CD8-positive, alpha-beta memory T cell (primary cell): ENCODE results near the gene FHIT. TPM values are rescaled to one million over a fixed set of nuclear protein-coding genes. Genes with fewer than 3 reads are reported as not detected.

Experiments
- CTCF ChIA-PET: fragments of 350-600 bp; sonication (Branson Sonifier 250); formaldehyde crosslinking; loops from one replicate; lab custom pipeline; 2021; ENCODE audit warnings: antibody characterized with exemption; lab: Charles Lee
- POLR2A ChIA-PET: fragments of 350-600 bp; sonication (Branson Sonifier 250); formaldehyde crosslinking; loops from one replicate; lab custom pipeline; 2021; ENCODE audit warnings: antibody characterized with exemption; lab: Charles Lee
- DNase-seq, 5 donors: peaks; one replicate each; pipeline versions ENCODE4 v3.0.0 to v3.0.0-alpha.2; 2020 to 2022; ENCODE audit warnings: mixed read lengths in 1 of 5
- H3K27ac ChIP-seq: one replicate; pipeline ENCODE4 v1.7.0; 2013; ENCODE audit warnings: low read depth, mild to moderate bottlenecking, low read length, moderate library complexity
- H3K27me3 ChIP-seq: 2 replicates; pipeline ENCODE4 v1.7.0; 2013; ENCODE audit warnings: low read length, mild to moderate bottlenecking; ENCODE audit not compliant: insufficient read depth, poor library complexity, severe bottlenecking
- H3K36me3 ChIP-seq: 2 replicates; pipeline ENCODE4 v1.7.0; 2013; ENCODE audit warnings: mild to moderate bottlenecking, low read length, moderate library complexity; ENCODE audit not compliant: insufficient read depth
- H3K4me1 ChIP-seq: 2 replicates; pipeline ENCODE4 v1.7.0; 2013; ENCODE audit warnings: mild to moderate bottlenecking, low read length, moderate library complexity; ENCODE audit not compliant: insufficient read depth
- H3K4me3 ChIP-seq: 2 replicates; pipeline ENCODE4 v1.7.0; 2013; ENCODE audit warnings: mild to moderate bottlenecking, low read length
- H3K9me3 ChIP-seq: 2 replicates; pipeline ENCODE4 v1.7.0; 2013; ENCODE audit warnings: mild to moderate bottlenecking, low read length
- H3K27ac Mint-ChIP-seq, 8 donors: one replicate each; pipeline ENCODE4 v1.8.0; 2020 to 2021; ENCODE audit warnings: mixed read lengths in 8 of 8, mild to moderate bottlenecking in 6 of 8, inconsistent platforms in 3 of 8, moderate library complexity in 3 of 8
- H3K27me3 Mint-ChIP-seq, 2 donors: one replicate each; pipeline ENCODE4 v1.8.0; 2020 to 2021; ENCODE audit warnings: mixed read lengths in 2 of 2, mild to moderate bottlenecking in 1 of 2, moderate library complexity in 1 of 2
- H3K36me3 Mint-ChIP-seq, 3 donors: one replicate each; pipeline ENCODE4 v1.8.0; 2020 to 2021; ENCODE audit warnings: mixed read lengths in 3 of 3, inconsistent platforms in 1 of 3, mild to moderate bottlenecking in 1 of 3
- H3K4me1 Mint-ChIP-seq, 3 donors: one replicate each; pipeline ENCODE4 v1.8.0; 2020 to 2021; ENCODE audit warnings: mixed read lengths in 3 of 3, inconsistent platforms in 1 of 3, mild to moderate bottlenecking in 1 of 3
- H3K4me3 Mint-ChIP-seq, 7 donors: one replicate each; pipeline ENCODE4 v1.8.0; 2020 to 2021; ENCODE audit warnings: mixed read lengths in 7 of 7, mild to moderate bottlenecking in 6 of 7, moderate library complexity in 4 of 7, inconsistent platforms in 2 of 7
- H3K9me3 Mint-ChIP-seq, 5 donors: one replicate each; pipeline ENCODE4 v1.8.0; 2020 to 2022; ENCODE audit warnings: mixed read lengths in 5 of 5, mild to moderate bottlenecking in 3 of 5, moderate library complexity in 2 of 5, inconsistent platforms in 1 of 5
- polyA plus RNA-seq: library from polyadenylated mRNA; unstranded; fragments of 300-500 nt; fragmentation: Illumina TruSeq; gene quantifications from one replicate; pipeline ENCODE4 v1.2.3, GENCODE V29; 2021
- total RNA-seq, 2 experiments: library from RNA; stranded (reverse); gene quantifications; one replicate each; pipeline ENCODE4 v1.2.3, GENCODE V29; 2021

FHIT gene
- total and polyA plus RNA-seq, 3 experiments from 2014 or later = 4.1 to 7.4 (median 4.2) TPM

- H3K36me3 ChIP-seq = no peaks in the 10 kb centered on the region
- no peaks in the 10 kb centered on the region for H3K4me1 ChIP-seq
- H3K9me3 ChIP-seq = peaks cover 3% of the 10 kb centered on the region
- peaks cover 10 to 54% (median 30%) of the 10 kb centered on the region in 5 donors for H3K9me3 Mint-ChIP-seq
- no peaks in the 10 kb centered on the region for H3K27me3 ChIP-seq
- POLR2A ChIA-PET = no interaction called here
- no peak overlapping the region for H3K4me3 ChIP-seq
- CTCF ChIA-PET = no interaction called here
- DNase-seq = no peak
- H3K36me3 Mint-ChIP-seq = peaks cover 0 to 20% (median 0%) of the 10 kb centered on the region in 3 donors
- no peak overlapping the region for H3K4me3 Mint-ChIP-seq
- no peak overlapping the region for H3K27ac ChIP-seq
- no peaks in the 10 kb centered on the region for H3K4me1 Mint-ChIP-seq
- H3K27me3 Mint-ChIP-seq = no peaks in the 10 kb centered on the region
- H3K27ac Mint-ChIP-seq = no peak overlapping the region
Measured at GRCh38 chr3:60953351-60953750, 297.9 kb downstream of the FHIT start.

DNA sequence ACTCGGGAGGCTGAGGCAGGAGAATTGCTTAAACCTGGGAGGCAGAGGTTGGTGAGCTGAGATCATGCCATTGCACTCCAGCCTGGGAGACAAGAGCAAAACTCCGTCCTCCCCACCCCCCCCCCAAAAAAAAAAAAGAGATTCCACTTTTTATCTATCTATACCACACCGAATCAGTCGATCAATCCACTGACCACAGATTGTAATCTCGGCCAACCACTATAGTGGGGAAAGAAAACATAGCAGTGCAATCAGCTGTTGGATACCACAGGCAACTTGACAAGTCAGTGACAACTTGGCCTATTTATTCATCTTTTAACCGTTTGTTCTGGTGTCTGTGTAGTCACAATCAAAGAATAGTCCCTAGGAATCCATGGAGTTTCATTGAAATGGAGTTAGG is 299.2 kb downstream of the FHIT start:
- H3K4me3 ChIP-seq = no peak overlapping the region
- no peak overlapping the region for H3K27ac ChIP-seq
- no peak overlapping the region for H3K27ac Mint-ChIP-seq
- no peak for DNase-seq
- peaks cover 3% of the 10 kb centered on the region for H3K9me3 ChIP-seq
- ChIA-PET POLR2A (no interaction called here), CTCF (no interaction called here)
- H3K27me3 ChIP-seq = no peaks in the 10 kb centered on the region
- H3K9me3 Mint-ChIP-seq = peaks cover 6 to 46% (median 20%) of the 10 kb centered on the region in 5 donors
- H3K36me3 ChIP-seq = no peaks in the 10 kb centered on the region
- peaks cover 0 to 17% (median 0%) of the 10 kb centered on the region in 3 donors for H3K36me3 Mint-ChIP-seq
- H3K4me3 Mint-ChIP-seq = no peak overlapping the region
- no peaks in the 10 kb centered on the region for H3K27me3 Mint-ChIP-seq
- H3K4me1 ChIP-seq = no peaks in the 10 kb centered on the region
- no peaks in the 10 kb centered on the region for H3K4me1 Mint-ChIP-seq

GRCh38 chr3:60949146-60949545 is 302.1 kb downstream of the FHIT start:
- no peaks in the 10 kb centered on the region for H3K36me3 ChIP-seq
- Mint-ChIP-seq H3K4me3 (no peak overlapping the region), H3K36me3 (peaks cover 0 to 8% (median 0%) of the 10 kb centered on the region in 3 donors), H3K27me3 (no peaks in the 10 kb centered on the region), H3K9me3 (peaks cover under 1 to 20% (median 8%) of the 10 kb centered on the region in 5 donors), H3K4me1 (no peaks in the 10 kb centered on the region), H3K27ac (no peak overlapping the region)
- H3K4me3 ChIP-seq = no peak overlapping the region
- no peak for DNase-seq
- POLR2A ChIA-PET = no interaction called here
- CTCF ChIA-PET = no interaction called here
- no peaks in the 10 kb centered on the region for H3K9me3 ChIP-seq
- no peaks in the 10 kb centered on the region for H3K4me1 ChIP-seq
- no peak overlapping the region for H3K27ac ChIP-seq
- H3K27me3 ChIP-seq = no peaks in the 10 kb centered on the region

DNA sequence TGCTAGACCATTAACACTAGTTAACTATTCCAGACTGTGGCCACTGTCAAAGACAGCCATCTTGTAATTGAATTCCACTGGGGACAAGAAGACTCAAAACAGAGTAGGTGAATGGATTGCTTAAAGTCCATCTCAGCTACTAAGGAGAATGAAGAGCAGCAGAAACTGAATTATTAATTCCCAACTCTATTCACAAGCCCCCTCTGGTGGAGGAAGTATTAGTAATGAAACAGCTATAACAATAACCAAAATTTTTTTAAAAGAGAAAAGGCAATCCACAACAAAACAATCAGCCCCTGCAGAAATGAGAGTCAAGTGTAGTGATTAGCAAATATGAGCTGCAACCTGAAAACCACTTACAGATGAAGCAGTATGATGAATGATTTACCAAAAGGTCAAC is 302.8 kb downstream of the FHIT start:
- Histone ChIP-seq H3K36me3 (no peaks in the 10 kb centered on the region), H3K4me1 (no peaks in the 10 kb centered on the region), H3K27me3 (no peaks in the 10 kb centered on the region), H3K9me3 (no peaks in the 10 kb centered on the region), H3K4me3 (no peak overlapping the region), H3K27ac (no peak overlapping the region)
- Mint-ChIP-seq H3K4me1 (no peaks in the 10 kb centered on the region), H3K4me3 (no peak overlapping the region), H3K36me3 (peaks cover 0 to 8% (median 0%) of the 10 kb centered on the region in 3 donors), H3K27ac (no peak overlapping the region), H3K9me3 (peaks cover 0 to 13% (median 5%) of the 10 kb centered on the region in 5 donors), H3K27me3 (no peaks in the 10 kb centered on the region)
- DNase-seq = no peak
- ChIA-PET CTCF (no interaction called here), POLR2A (no interaction called here)

GRCh38 chr3:60935709-60936108 is 315.5 kb downstream of the FHIT start:
- H3K27me3 ChIP-seq = no peaks in the 10 kb centered on the region
- Mint-ChIP-seq H3K27me3 (no peaks in the 10 kb centered on the region), H3K9me3 (peaks cover 0 to 9% (median 8%) of the 10 kb centered on the region in 5 donors), H3K27ac (no peak overlapping the region), H3K4me1 (no peaks in the 10 kb centered on the region), H3K4me3 (no peak overlapping the region), H3K36me3 (no peaks in the 10 kb centered on the region)
- H3K36me3 ChIP-seq = no peaks in the 10 kb centered on the region
- ChIA-PET CTCF (no interaction called here), POLR2A (no interaction called here)
- H3K9me3 ChIP-seq = no peaks in the 10 kb centered on the region
- DNase-seq = no peak
- H3K27ac ChIP-seq = no peak overlapping the region
- H3K4me3 ChIP-seq = no peak overlapping the region
- no peaks in the 10 kb centered on the region for H3K4me1 ChIP-seq

- no peak overlapping the region for H3K4me3 ChIP-seq
- no peaks in the 10 kb centered on the region for H3K36me3 Mint-ChIP-seq
- H3K4me3 Mint-ChIP-seq = no peak overlapping the region
- H3K27me3 ChIP-seq = no peaks in the 10 kb centered on the region
- no peak for DNase-seq
- no peaks in the 10 kb centered on the region for H3K27me3 Mint-ChIP-seq
- no peak overlapping the region for H3K27ac ChIP-seq
- peaks cover 0 to 15% (median 8%) of the 10 kb centered on the region in 5 donors for H3K9me3 Mint-ChIP-seq
- no peaks in the 10 kb centered on the region for H3K4me1 ChIP-seq
- no peak overlapping the region for H3K27ac Mint-ChIP-seq
- H3K9me3 ChIP-seq = no peaks in the 10 kb centered on the region
- no peaks in the 10 kb centered on the region for H3K36me3 ChIP-seq
- CTCF ChIA-PET = no interaction called here
- POLR2A ChIA-PET = no interaction called here
- no peaks in the 10 kb centered on the region for H3K4me1 Mint-ChIP-seq
Measured at GRCh38 chr3:60933824-60934223, 317.4 kb downstream of the FHIT start.

- H3K27ac ChIP-seq = no peak overlapping the region
- Mint-ChIP-seq H3K27me3 (no peaks in the 10 kb centered on the region), H3K9me3 (peaks cover 2 to 19% (median 8%) of the 10 kb centered on the region in 5 donors), H3K4me1 (no peaks in the 10 kb centered on the region), H3K4me3 (no peak overlapping the region), H3K27ac (no peak overlapping the region), H3K36me3 (no peaks in the 10 kb centered on the region)
- POLR2A ChIA-PET = no interaction called here
- CTCF ChIA-PET = no interaction called here
- no peaks in the 10 kb centered on the region for H3K27me3 ChIP-seq
- H3K4me3 ChIP-seq = no peak overlapping the region
- H3K9me3 ChIP-seq = no peaks in the 10 kb centered on the region
- H3K4me1 ChIP-seq = no peaks in the 10 kb centered on the region
- no peak for DNase-seq
- no peaks in the 10 kb centered on the region for H3K36me3 ChIP-seq
Measured at GRCh38 chr3:60932643-60933042, 318.6 kb downstream of the FHIT start.

- H3K36me3 ChIP-seq = no peaks in the 10 kb centered on the region
- no peak overlapping the region for H3K27ac ChIP-seq
- ChIA-PET POLR2A (no interaction called here), CTCF (no interaction called here)
- H3K4me1 Mint-ChIP-seq = no peaks in the 10 kb centered on the region
- no peak overlapping the region for H3K4me3 Mint-ChIP-seq
- H3K9me3 Mint-ChIP-seq = peaks cover 4 to 19% (median 6%) of the 10 kb centered on the region in 5 donors
- H3K4me3 ChIP-seq = no peak overlapping the region
- H3K4me1 ChIP-seq = no peaks in the 10 kb centered on the region
- no peak overlapping the region for H3K27ac Mint-ChIP-seq
- H3K27me3 Mint-ChIP-seq = no peaks in the 10 kb centered on the region
- no peaks in the 10 kb centered on the region for H3K27me3 ChIP-seq
- H3K9me3 ChIP-seq = no peaks in the 10 kb centered on the region
- DNase-seq = no peak
- H3K36me3 Mint-ChIP-seq = no peaks in the 10 kb centered on the region
Measured at GRCh38 chr3:60932170-60932569, 319.1 kb downstream of the FHIT start.

DNA sequence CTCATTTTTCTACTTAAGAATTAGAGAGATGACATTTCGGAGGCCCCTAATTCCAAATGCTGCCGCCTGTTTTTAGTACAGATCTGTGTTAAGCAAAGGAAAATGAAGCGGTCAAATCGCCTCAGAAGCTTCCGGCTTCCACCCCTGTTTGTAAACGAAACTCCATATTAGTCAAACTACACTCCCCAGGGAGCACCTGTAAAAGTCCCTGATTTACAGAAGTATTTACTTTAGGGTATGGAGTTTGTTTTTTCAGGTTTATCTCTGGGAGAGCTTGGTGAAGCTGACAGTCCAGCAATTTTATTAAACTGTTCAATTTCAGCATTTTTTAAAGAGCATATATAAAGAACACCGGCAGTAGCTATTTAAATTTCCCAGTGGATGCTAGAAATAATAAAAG is 319.8 kb downstream of the FHIT start:
- Histone ChIP-seq H3K4me1 (no peaks in the 10 kb centered on the region), H3K4me3 (no peak overlapping the region), H3K9me3 (no peaks in the 10 kb centered on the region), H3K27ac (no peak overlapping the region), H3K27me3 (no peaks in the 10 kb centered on the region), H3K36me3 (no peaks in the 10 kb centered on the region)
- H3K36me3 Mint-ChIP-seq = peaks cover 0 to 2% (median 0%) of the 10 kb centered on the region in 3 donors
- DNase-seq = no peak
- H3K4me1 Mint-ChIP-seq = no peaks in the 10 kb centered on the region
- H3K27ac Mint-ChIP-seq = no peak overlapping the region
- ChIA-PET POLR2A (no interaction called here), CTCF (no interaction called here)
- no peak overlapping the region for H3K4me3 Mint-ChIP-seq
- H3K9me3 Mint-ChIP-seq = peaks cover 5 to 22% (median 9%) of the 10 kb centered on the region in 5 donors
- H3K27me3 Mint-ChIP-seq = no peaks in the 10 kb centered on the region
